Uterus (tissue), 4 donors: ENCODE measurements around the gene ITPR2. TPM values are rescaled to one million over a fixed set of nuclear protein-coding genes. Genes with fewer than 3 reads are reported as not detected.
"Not testable (repeated sequence)": the region's sequence is repeated elsewhere in the genome, so short reads cannot be mapped to it uniquely, and the experiment has no call there.

ENCODE experiments used
- DNase-seq, 2 donors: peaks; one replicate each; pipeline ENCODE4 v3.0.0-alpha.2; 2019 to 2020
- H3K27ac ChIP-seq, 2 donors: fragments of 200-600 bp; sonication (generic); 1 replicate in 1 of 2; 2 replicates in 1 of 2; pipeline ENCODE4 v1.5.1; 2016 to 2018
- H3K27me3 ChIP-seq, 2 donors: fragments of 200-600 bp; sonication (generic); one replicate each; pipeline ENCODE4 v1.5.1; 2018 to 2019; ENCODE audit warnings: control low read depth in 1 of 2
- H3K36me3 ChIP-seq, 2 donors: fragments of 200-600 bp; sonication (generic); one replicate each; pipeline ENCODE4 v1.5.1; 2019; ENCODE audit warnings: control low read depth in 1 of 2
- H3K4me1 ChIP-seq, 2 donors: fragments of 200-600 bp; sonication (generic); one replicate each; pipeline ENCODE4 v1.5.1; 2018 to 2019; ENCODE audit warnings: control low read depth in 1 of 2
- H3K4me3 ChIP-seq, 2 donors: fragments of 200-600 bp; sonication (generic); 1 replicate in 1 of 2; 2 replicates in 1 of 2; pipeline ENCODE4 v1.5.1; 2018 to 2019; ENCODE audit warnings: mild to moderate bottlenecking in 1 of 2
- H3K9me3 ChIP-seq, 2 donors: fragments of 200-600 bp; sonication (generic); one replicate each; pipeline ENCODE4 v1.5.1; 2019; ENCODE audit warnings: control low read depth in 1 of 2
- POLR2A ChIP-seq, 2 donors: fragments of 450-650 bp; IDR thresholded peaks; one replicate each; pipeline ENCODE4 v1.6.1; 2016; ENCODE audit warnings: antibody characterized with exemption in 2 of 2, mild to moderate bottlenecking in 1 of 2, moderate library complexity in 1 of 2
- intact Hi-C: fragments of 100-400 bp; cut with DNase I; formaldehyde crosslinking; loops from one replicate; pipeline ENCODE4 v1.15.1; 2023; ENCODE audit warnings: low total_unique reads
- total RNA-seq, 4 donors: library from RNA; depleted of rRNA in 3 of 4; stranded (reverse); fragments of >200 nt in 3 of 4; gene quantifications; one replicate each; pipeline versions ENCODE4 v1.1.0 to v1.2.4, GENCODE V29; 2014 to 2023
- TF ChIP-seq, protein P1 (sequence below), 4 experiments: fragments of 200-600 bp in 2 of 4; fragments of 450-650 bp in 2 of 4; sonication (generic) in 2 of 4; IDR thresholded peaks; one replicate each; pipeline ENCODE4 v1.5.1; 2016 to 2019; ENCODE audit warnings: antibody characterized with exemption in 4 of 4, mild to moderate bottlenecking in 2 of 4, moderate library complexity in 1 of 4
- donor health status: DM: yes; HTN: yes; CAD: no.

Gene ITPR2
- total RNA-seq, 4 donors from 2014 or later = 53.5 to 271 (median 60.4) TPM

DNA sequence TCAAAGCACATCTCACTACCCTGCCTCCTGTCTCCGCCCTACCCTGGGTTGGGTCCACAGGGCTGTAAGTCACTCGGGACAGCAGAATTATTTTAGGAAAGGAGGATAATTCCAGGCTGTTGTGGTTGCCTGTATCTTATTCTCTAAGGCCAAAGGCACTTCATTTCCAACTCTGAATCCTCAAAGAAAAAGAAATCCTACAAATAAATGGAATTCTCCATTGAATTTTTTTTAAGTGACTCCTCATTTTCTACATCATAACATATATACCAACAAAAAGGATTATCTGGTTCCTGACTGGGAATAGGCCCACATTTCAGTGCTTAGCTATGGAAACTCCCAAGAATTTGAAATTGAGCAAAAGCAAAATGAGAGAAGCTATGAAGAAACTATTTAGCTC lies 186.4 kb downstream of the ITPR2 start:
- Histone ChIP-seq H3K27ac (no peak overlapping the region), H3K4me3 (no peak overlapping the region), H3K9me3 (no peaks in the 10 kb centered on the region), H3K4me1 (no peaks in the 10 kb centered on the region), H3K27me3 (no peaks in the 10 kb centered on the region), H3K36me3 (no peaks in the 10 kb centered on the region)
- TF ChIP-seq, protein P1, sequence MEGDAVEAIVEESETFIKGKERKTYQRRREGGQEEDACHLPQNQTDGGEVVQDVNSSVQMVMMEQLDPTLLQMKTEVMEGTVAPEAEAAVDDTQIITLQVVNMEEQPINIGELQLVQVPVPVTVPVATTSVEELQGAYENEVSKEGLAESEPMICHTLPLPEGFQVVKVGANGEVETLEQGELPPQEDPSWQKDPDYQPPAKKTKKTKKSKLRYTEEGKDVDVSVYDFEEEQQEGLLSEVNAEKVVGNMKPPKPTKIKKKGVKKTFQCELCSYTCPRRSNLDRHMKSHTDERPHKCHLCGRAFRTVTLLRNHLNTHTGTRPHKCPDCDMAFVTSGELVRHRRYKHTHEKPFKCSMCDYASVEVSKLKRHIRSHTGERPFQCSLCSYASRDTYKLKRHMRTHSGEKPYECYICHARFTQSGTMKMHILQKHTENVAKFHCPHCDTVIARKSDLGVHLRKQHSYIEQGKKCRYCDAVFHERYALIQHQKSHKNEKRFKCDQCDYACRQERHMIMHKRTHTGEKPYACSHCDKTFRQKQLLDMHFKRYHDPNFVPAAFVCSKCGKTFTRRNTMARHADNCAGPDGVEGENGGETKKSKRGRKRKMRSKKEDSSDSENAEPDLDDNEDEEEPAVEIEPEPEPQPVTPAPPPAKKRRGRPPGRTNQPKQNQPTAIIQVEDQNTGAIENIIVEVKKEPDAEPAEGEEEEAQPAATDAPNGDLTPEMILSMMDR (IDR thresholded peaks at IDR 0.05) = no peak
- TF ChIP-seq POLR2A (IDR thresholded peaks at IDR 0.05) = no peak
- no peak for DNase-seq
- intact Hi-C loops = no loop called here

DNA sequence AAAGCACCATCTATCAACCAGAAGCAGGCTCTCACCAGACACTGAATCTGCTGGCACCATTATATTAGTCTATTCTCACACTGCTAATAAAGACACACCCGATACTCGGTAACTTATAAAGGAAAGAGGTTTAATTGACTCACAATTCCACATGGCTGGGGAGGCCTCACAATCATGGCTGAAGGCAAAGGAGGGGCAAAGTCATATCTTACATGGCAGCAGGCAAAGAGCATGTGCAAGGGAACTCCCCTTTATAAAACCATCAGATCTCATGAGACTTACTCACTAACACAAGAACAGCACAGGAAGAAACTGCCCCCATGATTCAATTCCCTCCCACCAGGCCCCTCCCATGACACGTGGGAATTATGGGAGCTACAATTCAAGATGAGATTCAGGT lies 188.6 kb downstream of the ITPR2 start:
- H3K4me1 ChIP-seq, H3K9me3 ChIP-seq, H3K27ac ChIP-seq, intact Hi-C loops, DNase-seq, H3K4me3 ChIP-seq, H3K36me3 ChIP-seq, H3K27me3 ChIP-seq: not testable (repeated sequence)

DNA sequence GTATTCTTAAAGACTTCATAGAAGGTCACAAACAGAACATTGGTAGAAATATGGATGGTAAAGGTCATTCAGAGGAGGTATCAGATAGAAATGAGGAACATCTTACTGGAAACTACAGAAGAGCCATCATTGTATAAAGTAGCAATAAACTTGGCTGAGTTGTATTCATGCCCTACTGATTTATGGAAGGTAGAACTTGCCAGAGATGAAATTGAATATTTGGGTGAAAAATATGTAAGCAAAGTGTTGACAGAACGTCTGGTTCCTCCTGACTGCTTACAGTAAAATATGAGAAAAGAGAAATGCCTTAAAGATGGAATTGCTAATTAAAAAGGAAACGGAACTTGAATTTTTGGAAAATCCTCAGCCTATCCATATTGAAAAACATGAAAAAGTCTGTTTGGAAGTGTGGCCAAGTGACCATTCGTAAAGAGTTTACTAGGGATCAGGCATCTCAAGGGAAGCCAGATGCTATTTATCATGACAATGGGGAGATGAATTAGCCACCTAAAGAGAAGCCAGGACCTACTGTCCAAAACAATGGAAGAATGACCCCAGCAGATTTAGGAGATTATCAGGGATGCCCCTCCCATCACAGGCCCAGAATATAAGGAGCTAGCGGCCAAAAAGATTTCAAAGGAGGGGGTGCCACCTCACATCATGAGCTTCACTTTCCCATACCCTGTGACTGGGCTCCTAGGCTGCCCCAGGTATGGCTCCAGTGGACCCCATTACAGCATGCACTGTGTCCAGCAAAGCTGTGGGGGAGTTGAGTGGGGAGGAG lies 189.3 kb downstream of the ITPR2 start:
- Histone ChIP-seq H3K27me3 (no peaks in the 10 kb centered on the region), H3K4me3 (no peak overlapping the region), H3K27ac (no peak overlapping the region), H3K4me1 (no peaks in the 10 kb centered on the region), H3K36me3 (no peaks in the 10 kb centered on the region), H3K9me3 (no peaks in the 10 kb centered on the region)
- intact Hi-C loops = no loop called here
- DNase-seq = no peak
- TF ChIP-seq, protein P1 (IDR thresholded peaks at IDR 0.05) = no peak
- no peak for TF ChIP-seq POLR2A (IDR thresholded peaks at IDR 0.05)

DNA sequence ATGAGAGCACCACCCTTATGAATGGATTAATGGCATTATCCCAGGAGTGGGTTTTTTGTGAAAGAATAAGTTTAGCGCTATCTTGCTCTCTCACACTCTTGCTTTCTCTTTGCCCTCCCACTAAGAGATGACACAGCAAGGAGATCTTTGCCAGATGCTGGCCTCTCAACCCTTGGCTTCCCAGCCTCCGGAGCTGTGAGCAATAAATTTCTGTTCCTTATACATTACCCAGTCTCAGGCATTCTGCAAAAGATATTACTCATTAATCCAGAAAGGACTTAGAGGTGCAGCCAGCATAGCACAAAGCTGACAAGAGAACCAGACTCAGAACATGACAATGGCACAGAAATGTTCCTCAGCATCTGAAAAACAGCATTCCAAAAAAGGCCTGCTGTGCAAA lies 190.6 kb downstream of the ITPR2 start:
- no peak overlapping the region for H3K4me3 ChIP-seq
- intact Hi-C loops = no loop called here

DNA sequence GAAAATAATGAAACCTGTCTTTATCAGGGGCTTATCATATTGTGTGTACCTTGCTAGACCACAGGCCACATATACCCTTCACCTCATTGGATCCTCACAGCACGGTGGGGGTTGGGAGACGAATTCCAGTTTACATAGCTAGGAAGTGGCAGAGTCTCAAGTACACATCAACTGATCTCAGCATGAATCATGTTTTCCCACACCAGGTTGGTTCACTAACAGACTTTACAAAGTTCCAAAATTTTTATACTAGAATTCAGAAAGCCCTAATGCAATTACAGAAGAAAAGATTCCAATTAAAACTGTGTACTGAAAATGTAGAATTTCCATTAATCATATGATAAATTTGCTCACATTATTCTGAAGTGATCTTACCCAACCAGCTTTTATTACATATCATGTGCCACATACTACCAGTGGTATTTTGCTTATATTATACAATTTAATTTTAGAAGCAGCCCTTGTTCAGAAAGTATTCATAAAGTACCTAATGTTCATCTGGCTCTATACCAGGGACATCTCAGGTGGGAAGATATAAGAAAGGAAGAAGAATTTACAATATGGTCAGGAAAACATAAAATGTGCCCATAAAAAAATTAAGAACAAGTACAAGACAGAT lies 196.2 kb downstream of the ITPR2 start:
- no peak overlapping the region for H3K27ac ChIP-seq
- no peak overlapping the region for H3K4me3 ChIP-seq
- TF ChIP-seq, protein P1 (IDR thresholded peaks at IDR 0.05) = no peak
- no peak for TF ChIP-seq POLR2A (IDR thresholded peaks at IDR 0.05)
- H3K4me1 ChIP-seq = no peaks in the 10 kb centered on the region
- H3K36me3 ChIP-seq = no peaks in the 10 kb centered on the region
- H3K27me3 ChIP-seq = no peaks in the 10 kb centered on the region
- no peaks in the 10 kb centered on the region for H3K9me3 ChIP-seq
- intact Hi-C loops = no loop called here
- DNase-seq = no peak

More for the DNA sequence above, 190.6 kb downstream of the ITPR2 start:
- Histone ChIP-seq H3K27me3 (no peaks in the 10 kb centered on the region), H3K36me3 (no peaks in the 10 kb centered on the region), H3K27ac (no peak overlapping the region), H3K4me1 (no peaks in the 10 kb centered on the region), H3K9me3 (no peaks in the 10 kb centered on the region)
- TF ChIP-seq, protein P1 (IDR thresholded peaks at IDR 0.05) = no peak
- TF ChIP-seq POLR2A (IDR thresholded peaks at IDR 0.05) = no peak
- no peak for DNase-seq
